WTC11 (cell line): ENCODE results near the gene GRM8. TPM values are rescaled to one million over a fixed set of nuclear protein-coding genes. Genes with fewer than 3 reads are reported as not detected.

Experiments
- ATAC-seq: fragments of 200-7000 bp; cut with Tn5 transposase; 2 replicates; pipeline ENCODE4 v1.10.0; 2021; ENCODE audit warnings: mild to moderate bottlenecking, moderate library complexity
- CTCF ChIA-PET: fragments of 300-600 bp; sonication (Branson Sonifier 250); formaldehyde crosslinking; loops from one replicate; lab custom pipeline; 2021; ENCODE audit warnings: antibody characterized with exemption; lab: Charles Lee
- POLR2A ChIA-PET: fragments of 350-600 bp; sonication (Branson Sonifier 250); formaldehyde crosslinking; loops from one replicate; lab custom pipeline; 2021; ENCODE audit warnings: antibody characterized with exemption; lab: Charles Lee
- DNase-seq: peaks from one replicate; pipeline ENCODE4 v3.0.0; 2021; ENCODE audit warnings: low spot score
- H3K27ac Mint-ChIP-seq: 2 replicates; pipeline ENCODE4 v1.8.0; 2021; ENCODE audit warnings: mixed read lengths
- H3K27me3 Mint-ChIP-seq: 2 replicates; pipeline ENCODE4 v1.8.0; 2021; ENCODE audit warnings: low read depth, mild to moderate bottlenecking, moderate library complexity, mixed read lengths
- H3K36me3 Mint-ChIP-seq: 2 replicates; pipeline ENCODE4 v1.8.0; 2021; ENCODE audit warnings: mixed read lengths
- H3K4me1 Mint-ChIP-seq: 2 replicates; pipeline ENCODE4 v1.8.0; 2022; ENCODE audit warnings: mixed read lengths
- H3K4me3 Mint-ChIP-seq: 2 replicates; pipeline ENCODE4 v1.8.0; 2021; ENCODE audit warnings: mild to moderate bottlenecking, moderate library complexity, mixed read lengths
- H3K9me3 Mint-ChIP-seq: 2 replicates; pipeline ENCODE4 v1.8.0; 2021; ENCODE audit warnings: mixed read lengths
- AFF4 ChIP-seq: sonication (generic); formaldehyde crosslinking; IDR thresholded peaks from 2 replicates; pipeline ENCODE4 v1.8.1; 2023; ENCODE audit warnings: mild to moderate bottlenecking, missing genetic modification reagents, borderline replicate concordance
- ATF6 ChIP-seq: sonication (generic); formaldehyde crosslinking; IDR thresholded peaks from 2 replicates; pipeline ENCODE4 v1.8.1; 2023; ENCODE audit warnings: mild to moderate bottlenecking, missing genetic modification reagents
- CREM ChIP-seq: sonication (generic); formaldehyde crosslinking; IDR thresholded peaks from 2 replicates; pipeline ENCODE4 v1.8.1; 2022; ENCODE audit warnings: mild to moderate bottlenecking, missing genetic modification reagents, moderate library complexity
- FOXK1 ChIP-seq: sonication (generic); formaldehyde crosslinking; IDR thresholded peaks from 2 replicates; pipeline ENCODE4 v1.8.0; 2022; ENCODE audit warnings: mild to moderate bottlenecking, moderate library complexity, missing genetic modification reagents
- HMGXB4 ChIP-seq: sonication (generic); formaldehyde crosslinking; IDR thresholded peaks from 2 replicates; pipeline ENCODE4 v1.8.1; 2023; ENCODE audit warnings: mild to moderate bottlenecking, moderate library complexity, missing genetic modification reagents
- MLX ChIP-seq: sonication (generic); formaldehyde crosslinking; IDR thresholded peaks from 2 replicates; pipeline ENCODE4 v1.8.1; 2023; ENCODE audit warnings: mild to moderate bottlenecking, missing genetic modification reagents, moderate library complexity
- MYBL2 ChIP-seq: sonication (generic); formaldehyde crosslinking; IDR thresholded peaks from 2 replicates; pipeline ENCODE4 v1.8.1; 2023; ENCODE audit warnings: mild to moderate bottlenecking, moderate library complexity, missing genetic modification reagents
- OVOL2 ChIP-seq: fragments of 250-450 bp; sonication (Bioruptor Pico); IDR thresholded peaks from 2 replicates; pipeline ENCODE4 v1.9.0; 2021; ENCODE audit warnings: mild to moderate bottlenecking, borderline replicate concordance
- PRRX2 ChIP-seq: fragments of 250-450 bp; sonication (Bioruptor Pico); IDR thresholded peaks from 2 replicates; pipeline ENCODE4 v1.8.0; 2021; ENCODE audit warnings: mild to moderate bottlenecking
- ZBTB21 ChIP-seq: sonication (generic); formaldehyde crosslinking; IDR thresholded peaks from 2 replicates; pipeline ENCODE4 v1.8.1; 2023; ENCODE audit warnings: mild to moderate bottlenecking, missing genetic modification reagents, borderline replicate concordance
- ZNF317 ChIP-seq: sonication (generic); formaldehyde crosslinking; IDR thresholded peaks from 2 replicates; pipeline ENCODE4 v1.8.1; 2023; ENCODE audit warnings: low read depth, mild to moderate bottlenecking, moderate library complexity, missing genetic modification reagents, borderline replicate concordance
- total RNA-seq: library from RNA; stranded (reverse); gene quantifications from 3 replicates; pipeline ENCODE4 v1.2.3, GENCODE V29; 2021
- TF ChIP-seq, protein P1 (sequence below): sonication (generic); formaldehyde crosslinking; IDR thresholded peaks from 2 replicates; pipeline ENCODE4 v1.8.1; 2022; ENCODE audit warnings: low read depth, missing genetic modification reagents, borderline replicate concordance
- TF ChIP-seq, protein P2 (sequence below): sonication (generic); formaldehyde crosslinking; conservative IDR thresholded peaks from 2 replicates; pipeline ENCODE4 v1.8.1; 2023; ENCODE audit warnings: mild to moderate bottlenecking, low read depth, missing genetic modification reagents, moderate library complexity
- TF ChIP-seq, protein P3 (sequence below): sonication (generic); formaldehyde crosslinking; IDR thresholded peaks from 2 replicates; pipeline ENCODE4 v1.8.1; 2023; ENCODE audit warnings: mild to moderate bottlenecking, missing genetic modification reagents, moderate library complexity
- TF ChIP-seq, protein P4 (sequence below): sonication (generic); formaldehyde crosslinking; IDR thresholded peaks from 2 replicates; pipeline ENCODE4 v1.8.0; 2022; ENCODE audit warnings: mild to moderate bottlenecking, missing genetic modification reagents

Gene GRM8
- total RNA-seq, 1 experiment from 2014 or later = 2.3 TPM

GRCh38 chr7:126450269-126450671, 802.5 kb downstream of the GRM8 start:
- Mint-ChIP-seq H3K9me3 (no peaks in the 10 kb centered on the region), H3K27ac (no peak overlapping the region), H3K4me1 (no peaks in the 10 kb centered on the region), H3K4me3 (no peak overlapping the region), H3K27me3 (no peaks in the 10 kb centered on the region), H3K36me3 (no peaks in the 10 kb centered on the region)
- ATAC-seq = no peak
- TF ChIP-seq AFF4 (CRISPR knock-in tag) = no peak
- TF ChIP-seq, protein P1, sequence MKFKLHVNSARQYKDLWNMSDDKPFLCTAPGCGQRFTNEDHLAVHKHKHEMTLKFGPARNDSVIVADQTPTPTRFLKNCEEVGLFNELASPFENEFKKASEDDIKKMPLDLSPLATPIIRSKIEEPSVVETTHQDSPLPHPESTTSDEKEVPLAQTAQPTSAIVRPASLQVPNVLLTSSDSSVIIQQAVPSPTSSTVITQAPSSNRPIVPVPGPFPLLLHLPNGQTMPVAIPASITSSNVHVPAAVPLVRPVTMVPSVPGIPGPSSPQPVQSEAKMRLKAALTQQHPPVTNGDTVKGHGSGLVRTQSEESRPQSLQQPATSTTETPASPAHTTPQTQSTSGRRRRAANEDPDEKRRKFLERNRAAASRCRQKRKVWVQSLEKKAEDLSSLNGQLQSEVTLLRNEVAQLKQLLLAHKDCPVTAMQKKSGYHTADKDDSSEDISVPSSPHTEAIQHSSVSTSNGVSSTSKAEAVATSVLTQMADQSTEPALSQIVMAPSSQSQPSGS (CRISPR knock-in tag) = no peak
- TF ChIP-seq CREM (CRISPR knock-in tag) = no peak
- no peak for TF ChIP-seq HMGXB4 (CRISPR knock-in tag)
- TF ChIP-seq, protein P2, sequence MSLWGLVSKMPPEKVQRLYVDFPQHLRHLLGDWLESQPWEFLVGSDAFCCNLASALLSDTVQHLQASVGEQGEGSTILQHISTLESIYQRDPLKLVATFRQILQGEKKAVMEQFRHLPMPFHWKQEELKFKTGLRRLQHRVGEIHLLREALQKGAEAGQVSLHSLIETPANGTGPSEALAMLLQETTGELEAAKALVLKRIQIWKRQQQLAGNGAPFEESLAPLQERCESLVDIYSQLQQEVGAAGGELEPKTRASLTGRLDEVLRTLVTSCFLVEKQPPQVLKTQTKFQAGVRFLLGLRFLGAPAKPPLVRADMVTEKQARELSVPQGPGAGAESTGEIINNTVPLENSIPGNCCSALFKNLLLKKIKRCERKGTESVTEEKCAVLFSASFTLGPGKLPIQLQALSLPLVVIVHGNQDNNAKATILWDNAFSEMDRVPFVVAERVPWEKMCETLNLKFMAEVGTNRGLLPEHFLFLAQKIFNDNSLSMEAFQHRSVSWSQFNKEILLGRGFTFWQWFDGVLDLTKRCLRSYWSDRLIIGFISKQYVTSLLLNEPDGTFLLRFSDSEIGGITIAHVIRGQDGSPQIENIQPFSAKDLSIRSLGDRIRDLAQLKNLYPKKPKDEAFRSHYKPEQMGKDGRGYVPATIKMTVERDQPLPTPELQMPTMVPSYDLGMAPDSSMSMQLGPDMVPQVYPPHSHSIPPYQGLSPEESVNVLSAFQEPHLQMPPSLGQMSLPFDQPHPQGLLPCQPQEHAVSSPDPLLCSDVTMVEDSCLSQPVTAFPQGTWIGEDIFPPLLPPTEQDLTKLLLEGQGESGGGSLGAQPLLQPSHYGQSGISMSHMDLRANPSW (CRISPR knock-in tag) = no peak
- TF ChIP-seq MYBL2 = no peak
- TF ChIP-seq ZNF317 (CRISPR knock-in tag) = no peak
- no peak for TF ChIP-seq ZBTB21 (CRISPR knock-in tag)
- TF ChIP-seq OVOL2 (CRISPR knock-in tag) = no peak
- TF ChIP-seq, all 79 proteins: peak for 0
- DNase-seq = no peak
- ChIA-PET POLR2A (no interaction called here), CTCF (no interaction called here)

DNA sequence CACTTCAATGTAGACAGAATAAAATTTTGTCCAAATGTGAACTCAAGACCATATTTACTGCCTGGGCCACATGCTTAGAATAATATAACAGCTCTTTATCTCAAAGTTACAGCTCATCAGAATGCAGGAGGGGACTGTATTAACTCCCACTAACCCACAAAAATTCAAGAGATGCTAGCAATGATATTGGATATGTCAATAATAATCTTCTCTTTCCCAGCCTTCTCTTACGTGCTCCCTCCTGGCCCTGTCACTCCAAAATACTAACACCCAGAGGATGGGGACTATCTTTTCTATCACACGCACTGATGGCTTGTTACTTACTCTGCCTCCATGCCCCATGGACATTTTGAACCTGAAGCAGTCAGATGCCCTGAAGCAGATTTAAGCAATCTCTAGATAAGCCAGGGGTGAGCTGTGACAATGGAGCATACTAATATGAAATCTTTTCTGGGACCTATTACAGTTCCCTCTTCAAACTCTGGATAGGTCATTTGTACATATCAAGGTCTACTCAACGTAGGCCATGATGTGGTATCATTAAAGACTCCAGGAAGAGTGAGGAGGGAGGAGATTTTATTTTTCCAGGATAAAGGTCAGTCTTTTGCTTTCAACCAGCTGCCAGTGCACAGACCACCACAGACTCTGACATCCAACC, 803.0 kb downstream of the GRM8 start:
- H3K4me3 Mint-ChIP-seq = no peak overlapping the region
- ATAC-seq (no peak), DNase-seq (no peak)
- POLR2A ChIA-PET = no interaction called here
- no peaks in the 10 kb centered on the region for H3K36me3 Mint-ChIP-seq
- H3K27ac Mint-ChIP-seq = no peak overlapping the region
- no peaks in the 10 kb centered on the region for H3K4me1 Mint-ChIP-seq
- H3K27me3 Mint-ChIP-seq = no peaks in the 10 kb centered on the region
- H3K9me3 Mint-ChIP-seq = no peaks in the 10 kb centered on the region
- CTCF ChIA-PET = no interaction called here
- TF ChIP-seq MLX (CRISPR knock-in tag) (no peak), FOXK1 (CRISPR knock-in tag) (no peak), PRRX2 (CRISPR knock-in tag) (no peak), ATF6 (CRISPR knock-in tag) (no peak)
- TF ChIP-seq, protein P3, sequence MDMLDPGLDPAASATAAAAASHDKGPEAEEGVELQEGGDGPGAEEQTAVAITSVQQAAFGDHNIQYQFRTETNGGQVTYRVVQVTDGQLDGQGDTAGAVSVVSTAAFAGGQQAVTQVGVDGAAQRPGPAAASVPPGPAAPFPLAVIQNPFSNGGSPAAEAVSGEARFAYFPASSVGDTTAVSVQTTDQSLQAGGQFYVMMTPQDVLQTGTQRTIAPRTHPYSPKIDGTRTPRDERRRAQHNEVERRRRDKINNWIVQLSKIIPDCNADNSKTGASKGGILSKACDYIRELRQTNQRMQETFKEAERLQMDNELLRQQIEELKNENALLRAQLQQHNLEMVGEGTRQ (CRISPR knock-in tag) = no peak
- TF ChIP-seq, protein P2 (CRISPR knock-in tag) = no peak
- TF ChIP-seq, protein P4, sequence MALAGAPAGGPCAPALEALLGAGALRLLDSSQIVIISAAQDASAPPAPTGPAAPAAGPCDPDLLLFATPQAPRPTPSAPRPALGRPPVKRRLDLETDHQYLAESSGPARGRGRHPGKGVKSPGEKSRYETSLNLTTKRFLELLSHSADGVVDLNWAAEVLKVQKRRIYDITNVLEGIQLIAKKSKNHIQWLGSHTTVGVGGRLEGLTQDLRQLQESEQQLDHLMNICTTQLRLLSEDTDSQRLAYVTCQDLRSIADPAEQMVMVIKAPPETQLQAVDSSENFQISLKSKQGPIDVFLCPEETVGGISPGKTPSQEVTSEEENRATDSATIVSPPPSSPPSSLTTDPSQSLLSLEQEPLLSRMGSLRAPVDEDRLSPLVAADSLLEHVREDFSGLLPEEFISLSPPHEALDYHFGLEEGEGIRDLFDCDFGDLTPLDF = no peak
